ENCODE results near the gene SUGCT.

SUGCT gene

GRCh38 chr7:40477094-40477493, 342.3 kb downstream of the SUGCT start:
- no peak for TF ChIP-seq ZFX (IDR thresholded peaks at IDR 0.05)
- no peak overlapping the region for H3K27ac ChIP-seq

DNA sequence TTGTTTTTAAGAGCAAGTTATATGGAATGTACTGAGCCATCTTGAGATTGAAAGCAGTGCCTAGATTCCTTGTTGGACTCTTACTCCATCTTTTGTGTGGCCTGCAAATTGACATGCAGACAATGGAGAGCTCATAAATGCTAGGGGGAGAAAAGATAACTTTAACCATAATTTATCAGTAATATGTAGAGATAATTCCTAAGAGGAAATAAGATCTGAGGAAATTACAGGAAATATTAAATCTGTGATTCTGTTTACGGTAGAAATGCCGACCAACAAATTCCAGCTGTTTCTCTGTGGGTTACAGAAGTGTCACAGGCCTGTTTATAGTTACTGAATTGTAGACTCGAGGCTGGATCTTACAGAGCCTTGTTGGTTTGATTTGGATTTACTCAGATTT, 348.0 kb downstream of the SUGCT start:
- H3K27ac ChIP-seq = no peak overlapping the region
- TF ChIP-seq CTCF (conservative IDR thresholded peaks at IDR 0.05) (no peak), ZFX (IDR thresholded peaks at IDR 0.05) (no peak)

DNA sequence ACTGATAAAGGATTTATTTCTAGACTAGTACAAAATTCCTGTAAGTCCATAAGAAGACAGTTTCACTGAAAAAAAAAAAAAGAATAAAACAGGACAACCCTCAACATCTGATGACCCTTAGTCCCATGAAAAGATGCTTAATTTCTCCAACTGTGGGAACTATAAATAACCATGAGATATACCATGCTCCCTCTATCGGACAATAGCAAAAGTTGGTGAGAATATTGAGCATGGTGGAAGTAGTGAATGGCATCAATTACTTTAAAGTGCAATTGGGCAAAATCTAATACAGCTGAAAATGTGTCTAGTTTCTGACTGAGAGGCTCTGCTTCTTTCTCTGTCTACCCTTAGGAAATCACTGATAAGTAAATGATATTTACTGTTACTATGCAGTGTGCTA, 348.8 kb downstream of the SUGCT start:
- TF ChIP-seq ZFX (IDR thresholded peaks at IDR 0.05) (no peak), CTCF (conservative IDR thresholded peaks at IDR 0.05) (peak; percentile 65)
- no peak overlapping the region for H3K27ac ChIP-seq

DNA sequence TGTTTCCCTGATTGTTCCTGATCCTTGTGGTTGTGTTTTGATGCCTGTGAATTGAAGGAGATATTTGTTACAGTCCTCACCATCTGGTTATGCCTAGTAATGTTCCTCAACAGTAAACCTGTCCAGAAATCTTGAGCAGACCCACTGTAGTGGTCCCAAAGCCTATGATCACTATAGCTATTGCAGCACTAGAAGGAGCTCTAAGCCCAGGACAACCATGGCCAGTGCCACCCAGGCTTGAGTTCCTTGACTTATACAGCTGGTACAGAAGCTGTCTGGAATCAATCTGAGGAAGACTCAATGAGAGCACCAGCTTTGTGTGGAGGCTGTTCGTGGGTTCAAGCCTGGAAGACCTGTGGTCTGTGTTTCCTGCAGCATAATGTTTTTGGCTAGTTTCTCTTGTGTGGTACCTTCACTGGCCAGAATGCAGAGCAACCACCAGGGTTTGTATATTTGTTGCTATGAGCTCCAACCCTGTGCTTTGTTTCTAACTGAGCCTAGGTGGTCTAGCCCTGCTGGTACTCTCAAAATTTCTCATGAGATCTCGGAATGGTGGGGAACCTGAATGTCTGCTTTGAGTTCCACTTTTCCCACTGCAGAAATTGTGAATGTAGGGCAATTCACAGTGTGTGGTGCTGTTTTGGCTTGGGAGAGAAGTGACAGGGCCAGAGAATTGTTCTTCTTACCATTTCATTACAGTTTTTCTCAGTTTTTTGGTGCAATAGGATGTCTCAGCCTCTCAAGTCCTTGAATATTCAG, 355.2 kb downstream of the SUGCT start:
- H3K27ac ChIP-seq = no peak overlapping the region
- TF ChIP-seq ZFX (IDR thresholded peaks at IDR 0.05) (no peak), CTCF (conservative IDR thresholded peaks at IDR 0.05) (no peak)

DNA sequence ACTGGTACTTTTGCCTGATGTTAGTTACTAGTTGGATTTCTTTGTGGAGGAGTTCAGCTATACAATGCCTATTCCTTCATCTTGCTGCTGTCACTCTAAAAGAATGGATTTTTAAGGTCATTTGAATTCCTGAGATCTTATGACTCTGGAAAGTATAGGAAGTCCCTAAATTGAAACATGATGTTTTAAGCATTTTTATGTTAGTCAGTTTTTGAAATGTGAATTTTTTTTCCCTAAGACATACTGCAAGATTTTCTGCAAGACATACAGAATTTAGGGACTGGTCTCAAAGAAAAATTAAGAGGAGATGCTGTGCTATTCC, 355.8 kb downstream of the SUGCT start:
- H3K27ac ChIP-seq = no peak overlapping the region
- TF ChIP-seq CTCF (conservative IDR thresholded peaks at IDR 0.05) (no peak), ZFX (IDR thresholded peaks at IDR 0.05) (no peak)

DNA sequence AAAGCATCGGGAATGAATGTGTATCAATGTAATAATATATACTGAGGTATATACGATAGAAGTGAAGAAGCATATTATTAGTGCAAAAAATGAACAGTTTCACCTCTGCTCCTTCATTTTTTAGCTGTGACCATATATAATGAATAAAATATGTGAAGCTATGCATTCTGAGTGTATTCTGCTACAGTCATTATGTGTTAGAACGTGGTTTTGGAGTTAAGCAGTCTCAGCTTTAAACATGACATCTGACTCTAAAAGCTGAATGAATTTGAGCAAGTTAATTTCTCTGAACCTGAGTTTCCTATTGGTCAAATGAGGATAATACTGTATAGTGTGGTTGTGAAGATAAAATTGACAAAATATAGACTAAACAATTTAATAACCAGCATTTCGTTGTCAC, 358.1 kb downstream of the SUGCT start:
- no peak overlapping the region for H3K27ac ChIP-seq
- TF ChIP-seq ZFX (IDR thresholded peaks at IDR 0.05) (no peak), CTCF (conservative IDR thresholded peaks at IDR 0.05) (no peak)

DNA sequence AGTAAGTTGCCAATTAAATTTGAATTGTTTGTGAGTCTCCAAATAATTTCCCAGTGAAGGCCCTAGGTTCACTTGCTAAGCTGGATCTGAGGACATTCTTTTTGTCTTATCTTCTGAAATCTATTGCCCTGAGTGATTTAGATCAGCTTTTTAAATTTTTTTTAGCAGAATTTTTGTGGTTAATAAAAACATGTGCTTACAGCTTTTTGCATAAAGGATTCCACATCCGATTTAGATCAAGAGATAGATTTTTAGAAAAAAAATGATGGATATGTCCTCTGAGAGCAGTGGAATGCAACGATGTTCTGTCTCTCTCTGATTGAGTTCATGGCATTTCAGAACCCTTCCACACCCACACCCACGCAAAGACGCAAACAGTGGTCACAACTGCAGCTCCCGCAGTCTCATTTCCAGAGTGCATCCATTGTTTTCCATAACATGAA, 358.8 kb downstream of the SUGCT start:
- TF ChIP-seq ZFX (IDR thresholded peaks at IDR 0.05) (no peak), CTCF (conservative IDR thresholded peaks at IDR 0.05) (no peak)

GRCh38 chr7:40498924-40499510, 364.2 kb downstream of the SUGCT start:
- H3K27ac ChIP-seq = no peak overlapping the region
- no peak for TF ChIP-seq ZFX (IDR thresholded peaks at IDR 0.05)
- TF ChIP-seq CTCF (conservative IDR thresholded peaks at IDR 0.05) = no peak

More for the DNA sequence above, 358.8 kb downstream of the SUGCT start:
- H3K27ac ChIP-seq = no peak overlapping the region

All from C4-2B (cell line).